Stomach (tissue), 4 donors: ENCODE data around the gene FUZ.

Experiments
- EP300 ChIP-seq: sonication (generic); formaldehyde crosslinking; IDR thresholded peaks from one replicate; pipeline ENCODE4 v1.6.1; 2017; ENCODE audit warnings: antibody characterized with exemption
- TF ChIP-seq, protein P1 (sequence below), 7 experiments: fragments of 450-650 bp in 4 of 7; fragments of 200-600 bp in 3 of 7; sonication (generic) in 3 of 7; IDR thresholded peaks; one replicate each; pipeline ENCODE4 v1.5.1; 2016 to 2019; ENCODE audit warnings: antibody characterized with exemption in 7 of 7, control low read depth in 2 of 7, mild to moderate bottlenecking in 1 of 7

DNA sequence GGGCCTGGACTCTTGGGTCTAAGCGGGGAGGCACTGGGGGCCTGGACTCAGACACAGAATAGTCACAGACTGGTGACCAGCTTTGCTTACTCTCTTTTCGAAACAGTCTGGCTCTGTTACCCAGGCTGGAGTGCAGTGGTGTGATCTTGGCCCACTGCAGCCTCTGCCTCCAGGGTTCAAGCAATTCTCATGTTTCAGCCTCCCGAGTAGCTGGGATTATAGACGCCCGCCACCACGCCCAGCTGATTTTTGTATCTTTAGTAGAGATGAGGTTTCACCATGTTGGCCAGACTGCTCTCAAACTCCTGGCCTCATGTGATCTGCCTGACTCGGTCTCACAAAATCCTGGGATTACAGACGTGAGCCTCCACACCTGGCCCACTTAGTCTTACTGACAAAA, 16.1 kb upstream of the FUZ start:
- no peak for TF ChIP-seq EP300
- TF ChIP-seq, protein P1, sequence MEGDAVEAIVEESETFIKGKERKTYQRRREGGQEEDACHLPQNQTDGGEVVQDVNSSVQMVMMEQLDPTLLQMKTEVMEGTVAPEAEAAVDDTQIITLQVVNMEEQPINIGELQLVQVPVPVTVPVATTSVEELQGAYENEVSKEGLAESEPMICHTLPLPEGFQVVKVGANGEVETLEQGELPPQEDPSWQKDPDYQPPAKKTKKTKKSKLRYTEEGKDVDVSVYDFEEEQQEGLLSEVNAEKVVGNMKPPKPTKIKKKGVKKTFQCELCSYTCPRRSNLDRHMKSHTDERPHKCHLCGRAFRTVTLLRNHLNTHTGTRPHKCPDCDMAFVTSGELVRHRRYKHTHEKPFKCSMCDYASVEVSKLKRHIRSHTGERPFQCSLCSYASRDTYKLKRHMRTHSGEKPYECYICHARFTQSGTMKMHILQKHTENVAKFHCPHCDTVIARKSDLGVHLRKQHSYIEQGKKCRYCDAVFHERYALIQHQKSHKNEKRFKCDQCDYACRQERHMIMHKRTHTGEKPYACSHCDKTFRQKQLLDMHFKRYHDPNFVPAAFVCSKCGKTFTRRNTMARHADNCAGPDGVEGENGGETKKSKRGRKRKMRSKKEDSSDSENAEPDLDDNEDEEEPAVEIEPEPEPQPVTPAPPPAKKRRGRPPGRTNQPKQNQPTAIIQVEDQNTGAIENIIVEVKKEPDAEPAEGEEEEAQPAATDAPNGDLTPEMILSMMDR (IDR thresholded peaks at IDR 0.05) = no peak
